NCI-H187 (cell line): ENCODE results near the gene DNAAF1.

Experiments
- DNase-seq, 2 experiments: peaks; one replicate each; lab custom pipeline; 2025; lab: John Stamatoyannopoulos, UW

Gene DNAAF1

DNA sequence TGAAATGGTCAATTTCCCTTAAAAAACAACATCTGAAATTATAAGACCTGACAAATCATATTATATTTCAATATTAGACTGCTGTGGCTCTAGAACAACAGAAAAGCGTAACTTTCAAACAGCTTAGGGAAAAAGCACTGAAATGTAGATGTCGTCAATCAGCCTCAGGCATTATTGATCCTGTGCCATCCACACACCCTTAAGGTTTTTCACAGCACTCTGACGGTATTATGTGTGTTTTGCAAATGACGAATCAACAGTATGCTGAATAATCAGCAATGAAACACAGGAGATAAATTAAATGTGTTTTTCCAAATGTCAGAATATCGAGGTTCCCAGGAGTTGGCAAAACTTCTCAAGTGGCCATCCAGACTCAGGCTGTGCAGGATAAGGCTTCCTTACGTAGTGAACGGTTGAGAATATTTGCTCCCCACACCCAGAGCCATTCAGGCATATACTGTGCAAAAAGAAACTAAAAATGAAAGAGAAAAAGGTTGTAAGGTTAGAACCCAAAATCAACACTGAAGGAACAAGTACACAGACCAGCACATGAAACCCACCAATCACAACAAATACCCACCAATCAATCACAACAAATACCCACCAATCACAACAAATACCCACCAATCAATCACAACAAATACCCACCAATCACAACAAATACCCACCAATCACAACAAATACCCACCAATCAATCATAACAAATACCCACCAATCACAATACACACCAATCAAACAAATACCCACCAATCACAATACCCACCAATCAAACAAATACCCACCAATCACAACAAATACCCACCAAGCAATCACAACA lies 20.6 kb upstream of the DNAAF1 start:
- DNase-seq = no peak

DNA sequence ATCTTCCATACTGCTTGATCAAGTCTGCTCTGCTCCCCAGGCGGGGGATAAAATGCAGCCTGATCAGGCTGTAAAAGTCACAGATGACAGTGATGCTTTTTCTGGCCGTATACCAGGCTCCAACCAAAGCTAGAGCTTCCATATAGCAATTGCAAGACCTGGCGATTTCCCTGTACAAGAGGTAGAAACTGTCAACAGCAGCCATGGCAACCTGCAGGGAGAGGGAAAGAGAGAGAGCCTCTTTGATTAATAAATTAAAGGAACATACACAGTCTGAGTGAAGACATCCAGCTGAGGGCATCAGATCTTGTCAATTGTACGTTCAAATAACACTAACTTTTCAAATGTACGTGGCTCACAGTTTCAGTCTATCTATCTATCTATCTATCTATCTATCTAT lies 14.0 kb upstream of the DNAAF1 start:
- no peak for DNase-seq

DNA sequence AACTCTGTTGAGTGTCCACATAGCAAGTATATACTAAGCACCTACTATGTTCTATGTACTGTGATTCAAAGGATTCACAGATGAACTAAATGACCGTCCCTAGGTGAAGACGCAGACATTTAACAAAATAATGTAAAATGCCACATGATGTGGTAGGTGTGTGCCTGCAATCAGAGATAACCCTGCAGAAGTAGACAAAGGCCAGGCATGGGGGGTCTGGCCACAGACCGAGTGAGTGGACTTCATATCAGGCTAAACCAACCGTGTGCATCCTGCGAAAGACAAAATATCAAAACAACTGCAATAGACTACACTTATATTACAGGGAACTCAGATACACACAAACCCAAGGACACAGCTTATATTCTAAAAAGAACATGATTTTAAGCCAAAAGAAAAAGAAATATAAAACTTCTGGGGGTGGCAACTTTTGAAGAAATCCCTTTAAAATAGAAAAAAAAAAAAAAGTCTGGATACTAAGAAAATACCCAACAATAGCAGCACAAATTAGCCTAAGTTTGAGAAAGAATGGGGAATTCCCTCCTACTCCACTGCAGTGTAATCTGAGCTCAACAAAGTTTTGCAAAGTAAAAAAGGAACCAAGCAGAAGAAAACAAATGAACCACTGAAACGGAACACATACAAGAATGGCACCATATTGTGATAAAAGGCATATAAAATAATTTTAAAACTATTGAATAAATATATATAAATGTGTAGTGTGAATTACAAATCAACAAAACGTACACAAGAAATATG lies 12.4 kb upstream of the DNAAF1 start:
- DNase-seq = no peak

DNA sequence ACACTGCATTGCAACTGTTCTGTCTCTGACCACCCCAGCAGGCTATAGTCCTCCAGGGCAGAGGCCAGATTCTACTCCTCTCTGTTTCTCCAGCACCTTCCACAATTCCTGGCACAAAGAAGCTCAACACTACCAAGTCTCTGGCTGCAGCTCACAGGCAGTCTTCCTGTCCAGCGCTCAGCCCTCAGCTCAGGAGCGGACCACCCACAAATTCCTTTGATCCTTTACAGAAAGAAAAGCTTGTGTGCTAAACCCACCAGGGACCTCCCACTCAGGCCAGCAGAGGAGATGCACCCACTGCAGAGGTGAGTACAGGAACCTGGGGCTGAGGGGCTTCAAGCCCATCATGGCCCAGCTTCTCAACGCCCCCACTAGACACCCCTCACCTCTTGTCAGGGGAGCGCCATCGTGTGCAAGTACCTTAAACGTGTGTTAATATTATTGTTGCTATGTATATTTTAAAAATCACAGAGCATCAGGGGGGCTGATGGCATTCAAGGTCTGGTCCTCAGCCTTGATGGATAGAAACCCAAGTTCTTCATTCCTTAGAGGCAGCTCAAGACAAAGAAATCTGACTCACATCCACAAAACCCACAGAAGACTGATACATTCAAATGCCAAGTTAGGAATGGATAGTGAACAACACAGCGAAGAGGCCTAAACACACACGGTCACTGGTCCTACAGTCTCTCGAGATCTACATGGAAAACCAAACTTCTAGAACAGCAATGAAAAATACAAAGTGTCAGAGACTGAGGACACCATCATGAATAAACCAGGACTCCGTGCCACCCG lies 8.6 kb upstream of the DNAAF1 start:
- DNase-seq = no peak

DNA sequence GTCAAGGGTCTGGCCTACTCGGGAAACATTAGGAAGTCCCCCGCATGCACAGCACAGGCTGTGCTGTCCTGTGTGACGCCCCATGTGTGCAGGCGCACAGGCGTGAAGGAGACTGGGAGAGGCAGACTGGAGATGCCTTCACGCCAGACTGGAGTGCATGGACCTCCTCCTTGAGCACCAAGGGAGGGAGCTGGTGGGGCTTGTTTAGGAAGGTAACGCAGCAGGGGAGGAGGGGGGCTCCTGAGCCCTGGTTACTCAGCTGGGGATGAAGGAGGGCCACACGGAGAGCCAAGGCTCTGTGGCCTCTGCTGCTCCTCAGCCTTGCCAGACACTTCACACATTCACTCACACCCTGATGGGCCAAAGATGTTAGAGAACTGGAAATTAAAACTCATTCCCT lies 7.8 kb upstream of the DNAAF1 start:
- DNase-seq = no peak

DNA sequence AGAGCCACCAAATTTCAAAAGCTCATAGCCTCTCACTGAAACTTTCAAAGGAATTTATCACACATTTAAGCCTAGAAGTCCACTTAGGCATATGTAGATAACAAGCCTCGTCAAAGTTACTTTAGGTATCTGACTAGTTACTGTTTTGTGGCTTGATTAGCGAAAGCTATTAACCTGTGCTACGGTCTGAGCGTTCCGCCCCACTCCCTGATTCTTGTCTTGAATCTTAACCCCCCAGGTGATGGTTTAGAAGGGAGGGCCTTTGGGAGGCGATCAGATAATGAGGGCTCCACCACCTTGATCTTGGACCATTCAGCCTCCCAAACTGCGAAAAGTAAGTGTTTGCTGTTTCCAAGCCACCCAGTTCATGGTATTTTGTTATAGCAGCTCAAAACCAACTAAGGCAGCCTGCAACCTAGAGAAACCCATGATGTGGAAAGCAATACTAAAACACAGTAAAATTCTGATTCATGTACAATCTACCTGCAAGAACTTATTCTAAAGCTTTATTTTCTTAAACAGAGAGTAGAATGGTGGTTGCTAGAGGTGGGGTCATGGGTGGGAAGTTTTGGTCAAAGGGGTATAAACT lies 7.2 kb upstream of the DNAAF1 start:
- no peak for DNase-seq

DNA sequence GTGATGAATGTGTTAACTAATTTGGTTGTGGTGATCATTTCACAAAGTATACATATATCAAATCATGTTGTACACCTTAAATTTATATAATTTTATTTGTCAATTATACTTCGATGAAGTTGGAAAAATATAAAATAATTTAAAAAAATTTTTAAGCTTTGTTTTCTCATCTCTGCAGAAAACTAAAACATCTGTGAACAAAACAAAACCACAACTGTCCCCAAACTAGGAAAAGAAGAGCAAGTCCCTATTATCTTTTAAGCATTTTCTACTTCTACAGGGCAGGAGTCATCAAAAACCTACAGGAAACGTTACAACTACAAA lies 6.6 kb upstream of the DNAAF1 start:
- no peak for DNase-seq

DNA sequence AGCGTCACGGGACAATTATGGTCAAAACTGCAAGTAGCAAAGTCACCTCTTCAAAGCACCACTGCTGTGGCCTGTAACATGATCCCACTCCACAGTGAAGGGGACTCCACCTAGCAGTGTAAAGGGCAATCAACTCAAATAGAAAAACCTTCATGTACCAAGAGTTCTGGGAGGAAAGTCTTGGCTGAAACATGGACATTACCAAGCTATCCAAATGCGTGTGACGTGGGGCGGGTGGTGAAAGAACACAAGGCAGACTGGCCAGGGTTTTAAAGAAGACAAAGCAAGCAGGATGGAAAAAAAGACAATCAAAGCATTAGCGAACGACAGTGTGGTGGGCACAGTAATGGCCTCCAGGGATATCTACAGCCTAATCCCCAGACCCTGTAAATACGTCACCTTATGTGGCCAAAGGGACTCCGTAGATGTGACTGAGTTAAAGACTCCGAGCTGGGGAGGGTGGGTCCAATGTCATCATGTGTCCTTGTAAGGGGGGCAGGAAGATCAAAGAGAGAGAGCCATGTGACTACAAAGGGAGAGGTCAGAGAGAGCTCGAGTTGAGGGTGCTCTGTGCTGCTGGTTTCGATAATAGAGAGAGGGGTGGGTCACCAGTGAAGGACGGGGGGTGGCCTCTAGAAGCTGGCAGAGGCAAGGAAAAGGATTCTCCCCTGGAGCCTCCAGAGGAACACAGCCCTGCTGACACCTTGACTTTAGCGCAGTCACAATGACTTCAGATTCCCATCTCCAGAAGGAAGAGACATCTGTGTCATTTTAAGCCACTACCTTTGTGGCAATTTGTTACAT lies 6.1 kb upstream of the DNAAF1 start:
- peak in 1 of 2 experiments; percentile 34 for DNase-seq

DNA sequence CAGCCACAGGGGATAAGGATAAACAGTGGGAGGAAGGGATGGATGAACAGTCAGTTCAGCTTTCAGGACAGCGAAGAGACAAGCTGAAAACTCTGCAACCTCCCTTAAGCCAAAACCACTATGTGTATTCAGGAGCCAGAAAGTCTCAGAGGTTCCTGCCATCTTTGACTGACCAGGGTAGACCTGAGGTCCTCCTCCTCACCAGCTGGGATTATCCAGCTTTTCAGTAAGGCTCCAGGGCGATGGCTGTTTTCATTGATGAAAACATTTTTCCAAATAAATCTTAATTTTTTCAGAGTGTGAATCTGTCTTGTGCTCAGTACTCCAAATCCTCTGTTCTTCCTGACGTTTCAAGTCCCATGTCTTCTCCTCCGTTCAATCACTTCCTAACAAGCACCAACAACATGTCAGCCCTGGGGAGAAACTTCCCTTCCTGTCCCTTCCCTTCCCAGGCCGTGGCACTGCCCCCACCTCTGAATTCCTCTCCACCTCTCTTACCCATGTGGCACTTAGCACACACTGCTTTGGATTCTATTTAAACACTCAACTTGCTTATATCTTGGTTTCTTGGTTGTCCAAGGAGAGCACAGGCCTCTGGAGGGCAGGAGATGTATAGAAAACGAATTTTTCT lies 5.4 kb upstream of the DNAAF1 start:
- no peak for DNase-seq

DNA sequence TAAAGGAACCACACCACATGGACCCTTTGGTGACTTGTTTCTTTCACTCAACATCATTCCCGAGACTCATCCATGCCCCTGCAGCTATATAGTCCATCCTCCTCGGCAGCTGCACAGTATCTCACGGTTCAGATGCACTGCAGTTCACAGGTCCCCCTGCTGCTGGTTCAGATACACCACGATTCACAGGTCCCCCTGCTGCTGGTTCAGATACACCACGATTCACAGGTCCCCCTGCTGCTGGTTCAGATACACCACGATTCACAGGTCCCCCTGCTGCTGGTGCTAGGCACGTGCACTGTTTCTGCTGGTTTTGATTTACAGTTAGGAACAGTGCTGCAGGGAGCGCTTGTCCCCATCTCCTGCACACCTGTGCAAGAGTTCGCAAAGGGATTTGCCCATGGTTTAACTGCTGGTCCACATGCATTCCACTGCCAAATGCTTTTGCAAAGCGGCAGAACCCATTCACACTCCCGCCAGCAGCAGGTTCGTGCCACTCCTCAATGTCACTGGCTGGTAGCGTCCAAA lies 3.9 kb upstream of the DNAAF1 start:
- no peak for DNase-seq

DNA sequence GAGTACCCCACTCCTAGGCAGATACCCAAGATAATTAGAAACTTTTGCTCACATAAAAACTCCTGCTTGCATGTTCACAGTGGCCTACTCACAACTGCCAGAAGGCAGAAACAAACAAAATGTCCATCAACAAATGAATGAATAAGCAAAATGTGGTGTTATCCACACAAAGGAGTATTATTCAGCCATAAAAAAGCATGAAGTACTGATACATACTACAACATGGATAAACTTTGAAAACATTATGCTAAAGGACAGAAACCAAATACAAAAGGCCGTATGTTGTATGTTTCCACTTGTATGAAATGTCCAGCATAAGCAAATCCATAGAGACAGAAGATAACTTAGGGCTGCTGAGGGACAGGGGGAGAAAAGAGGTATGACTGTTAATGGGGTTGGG lies 2.0 kb upstream of the DNAAF1 start:
- no peak for DNase-seq

DNA sequence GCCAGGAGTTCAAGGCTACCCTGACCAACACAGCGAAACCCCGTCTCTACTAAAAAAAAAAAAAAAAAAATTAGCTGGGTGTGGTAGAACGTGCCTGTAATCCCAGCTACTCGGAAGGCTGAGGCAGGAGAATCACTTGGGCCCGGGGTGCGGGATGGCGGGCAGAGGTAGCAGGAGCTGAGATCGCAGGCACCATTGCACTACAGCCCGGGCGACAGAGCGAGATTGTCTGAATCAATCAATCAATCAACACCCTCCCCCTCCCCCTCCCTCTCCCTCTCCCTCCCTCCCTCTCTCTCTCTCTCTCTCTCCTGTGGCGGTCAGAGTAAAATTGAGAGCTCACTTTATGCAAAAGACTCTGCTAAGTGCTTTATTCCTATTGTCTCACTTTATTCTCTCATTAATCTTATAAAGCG lies 1.3 kb upstream of the DNAAF1 start:
- no peak for DNase-seq

DNA sequence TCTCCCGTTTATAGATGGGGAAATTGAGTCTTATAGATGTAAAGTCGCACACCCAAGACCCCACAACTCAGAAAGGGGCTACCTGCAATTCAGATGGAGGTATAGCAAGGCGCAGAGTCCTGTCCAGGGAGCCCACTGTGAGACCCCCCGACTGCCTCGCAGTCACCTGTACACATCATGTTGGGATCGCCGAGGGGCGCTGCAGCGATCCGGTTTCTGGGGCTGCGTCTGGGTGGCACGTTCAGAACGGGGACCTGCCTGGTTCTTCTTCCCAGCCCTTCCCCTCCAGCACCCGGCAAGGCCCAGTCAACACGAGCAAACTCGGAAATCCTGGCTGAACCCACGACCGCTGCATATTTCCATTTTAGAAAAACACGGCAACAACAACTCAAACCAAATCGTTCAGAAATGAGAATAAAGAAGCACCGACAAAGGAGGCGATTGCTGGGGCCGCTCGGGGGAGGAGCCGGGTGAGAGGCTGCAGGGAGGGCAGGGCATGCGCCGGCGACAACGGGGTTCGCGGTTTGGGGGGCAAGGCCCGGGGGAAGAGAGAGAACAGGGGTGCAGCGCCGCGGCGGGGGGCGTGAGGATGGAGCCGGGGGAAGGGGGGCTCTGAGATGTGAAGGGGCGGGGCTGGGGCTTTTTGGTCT lies 774 bp upstream of the DNAAF1 start:
- no peak for DNase-seq

DNA sequence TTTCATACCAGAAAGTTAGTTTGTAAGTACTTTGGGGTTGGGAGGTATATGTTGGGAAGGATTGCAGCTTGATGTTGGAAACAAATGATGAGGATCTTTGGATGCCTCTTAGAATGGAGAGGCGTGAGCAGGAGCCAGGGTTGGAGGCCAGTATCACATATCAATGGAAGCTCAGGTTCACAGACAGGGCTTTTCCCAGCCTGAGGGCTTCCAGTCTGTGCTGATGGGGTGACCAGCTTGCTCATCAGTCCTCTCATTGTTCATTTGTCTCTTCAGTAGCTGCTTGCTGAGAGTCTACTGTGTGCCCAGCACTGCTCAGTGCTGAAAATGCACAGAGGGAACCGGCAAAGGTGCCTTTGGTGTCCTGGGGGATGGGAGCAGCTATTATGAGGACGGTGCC lies 5.8 kb downstream of the DNAAF1 start:
- DNase-seq = no peak

DNA sequence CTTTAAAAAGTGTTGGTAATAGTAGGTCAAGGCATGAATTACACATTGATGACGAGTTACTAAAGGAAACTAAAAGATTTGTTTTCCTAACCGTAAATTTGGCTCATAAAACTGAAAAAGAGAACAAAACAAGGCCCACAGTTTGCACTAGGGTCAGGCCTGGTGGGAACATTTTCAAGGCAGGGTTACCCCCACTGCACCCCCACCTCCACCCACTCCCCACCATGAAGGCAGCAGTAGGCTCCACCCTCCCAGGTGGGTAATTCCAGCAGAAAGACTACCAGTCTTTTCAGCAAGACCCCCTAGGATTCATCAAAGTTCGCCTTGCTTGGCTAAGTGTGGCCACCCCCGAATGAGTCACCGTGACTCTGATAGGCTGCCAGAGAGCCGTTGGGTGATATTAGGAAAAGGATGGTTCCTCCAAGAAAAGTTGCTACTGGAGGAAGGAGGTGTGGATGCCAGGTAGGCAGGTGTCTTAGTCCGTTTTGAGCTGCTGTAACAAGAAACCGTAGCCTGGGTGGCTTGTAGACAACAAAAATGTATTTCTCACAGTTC lies 8.6 kb downstream of the DNAAF1 start:
- DNase-seq = no peak

DNA sequence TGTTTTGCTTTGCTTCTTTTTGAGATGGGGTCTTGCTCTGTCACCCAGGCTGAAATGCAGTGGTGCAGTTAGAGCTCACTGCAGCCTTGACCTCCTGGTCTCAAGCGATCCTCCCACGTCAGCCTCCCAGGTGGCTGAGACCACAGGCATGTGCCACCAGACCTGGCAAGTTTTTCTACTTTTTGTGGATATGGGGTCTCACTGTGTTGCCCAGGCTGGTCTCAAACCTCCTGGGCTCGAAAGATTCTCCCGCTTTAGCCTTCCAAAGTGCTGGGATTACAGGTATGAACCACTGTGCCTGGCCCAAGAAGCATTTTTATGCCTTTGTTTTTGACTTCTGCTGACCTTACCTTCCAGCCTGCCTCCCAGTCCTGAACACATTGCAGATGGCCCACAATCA lies 10.1 kb downstream of the DNAAF1 start:
- no peak for DNase-seq

DNA sequence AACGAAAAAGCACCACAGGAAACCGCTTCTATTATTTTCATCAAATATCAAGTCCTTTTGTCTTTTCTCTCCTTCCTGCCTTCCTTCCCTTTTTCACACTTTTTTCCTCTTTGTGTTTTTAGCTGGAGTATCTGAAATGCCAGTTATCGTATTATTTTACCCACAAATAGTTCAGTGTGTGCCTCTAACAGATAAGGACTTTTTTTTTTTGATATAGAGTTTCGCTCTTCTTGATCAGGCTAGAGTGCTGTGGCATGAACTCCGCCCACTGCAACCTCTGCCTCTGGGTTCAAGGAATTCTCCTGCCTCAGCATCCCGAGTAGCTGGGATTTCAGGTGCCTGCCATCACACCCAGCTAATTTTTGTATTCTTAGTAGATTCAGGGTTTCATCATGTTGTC lies 10.7 kb downstream of the DNAAF1 start:
- no peak for DNase-seq

DNA sequence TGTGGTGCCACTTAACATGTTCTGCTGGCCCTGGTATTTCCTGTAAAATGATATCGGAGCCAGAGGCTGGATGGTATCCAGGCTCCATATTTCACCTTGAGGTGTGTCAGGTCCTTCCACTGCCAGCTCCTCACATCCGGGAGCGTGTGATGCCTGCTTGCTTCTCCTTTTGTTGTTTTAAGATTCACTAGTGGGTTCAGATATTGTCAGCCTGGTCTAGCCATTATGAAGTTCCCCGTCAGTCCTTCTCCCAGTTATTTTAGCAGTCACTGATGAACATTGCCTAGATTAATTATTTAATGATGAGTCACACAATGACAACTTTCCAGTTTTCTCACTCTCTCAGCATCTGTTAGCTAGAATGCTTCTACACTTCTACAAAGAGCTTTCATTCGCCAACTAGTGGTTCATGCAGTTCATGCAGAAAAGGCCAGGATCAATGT lies 11.3 kb downstream of the DNAAF1 start:
- no peak for DNase-seq

DNA sequence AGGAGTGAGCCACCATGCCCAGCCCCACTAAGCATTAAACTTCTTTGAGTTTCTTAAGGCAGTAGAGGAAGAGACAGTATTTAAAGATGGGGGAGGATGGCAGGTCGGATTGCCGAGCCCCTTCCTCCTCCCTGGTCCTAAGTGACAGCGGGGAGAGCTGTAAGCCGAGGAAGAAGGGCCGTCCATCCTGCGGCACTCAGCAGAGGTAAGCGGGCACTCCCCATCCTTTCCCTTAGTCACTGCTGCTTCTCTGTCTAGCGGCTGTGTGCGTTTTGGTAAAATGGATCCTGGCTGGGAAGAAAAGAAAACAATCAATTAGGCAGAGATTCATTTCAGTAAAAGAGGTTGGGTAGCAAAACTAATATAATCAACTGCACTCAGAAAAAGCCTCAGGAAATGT lies 13.9 kb downstream of the DNAAF1 start:
- DNase-seq = no peak

DNA sequence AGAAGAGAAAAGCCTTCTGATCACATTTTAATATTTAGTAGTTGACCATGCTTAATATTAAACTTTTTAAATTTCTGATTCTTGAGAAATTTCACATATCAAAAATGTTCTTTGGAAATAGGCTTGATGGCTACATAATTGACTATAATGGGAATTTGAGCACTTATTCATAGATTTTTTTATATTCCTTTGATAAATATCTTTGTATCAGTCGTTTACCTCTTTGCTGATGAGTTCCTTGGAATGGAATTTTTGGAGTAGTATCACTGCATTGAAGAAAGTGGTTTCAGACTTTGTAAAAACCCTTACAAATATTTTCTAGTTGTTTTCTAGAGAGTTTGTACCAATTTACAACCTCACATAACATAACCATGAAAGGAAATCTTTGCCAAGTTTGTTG lies 14.7 kb downstream of the DNAAF1 start:
- no peak for DNase-seq
